ENCODE measurements around the gene CAPN1. TPM values are rescaled to one million over a fixed set of nuclear protein-coding genes. Genes with fewer than 3 reads are reported as not detected.

Gene CAPN1
- total and polyA plus RNA-seq, 2 of the 13 experiments (the other 11 are each of a cell fraction or from before 2014, with no cell fraction given) = 57.3 to 82.6 TPM

DNA sequence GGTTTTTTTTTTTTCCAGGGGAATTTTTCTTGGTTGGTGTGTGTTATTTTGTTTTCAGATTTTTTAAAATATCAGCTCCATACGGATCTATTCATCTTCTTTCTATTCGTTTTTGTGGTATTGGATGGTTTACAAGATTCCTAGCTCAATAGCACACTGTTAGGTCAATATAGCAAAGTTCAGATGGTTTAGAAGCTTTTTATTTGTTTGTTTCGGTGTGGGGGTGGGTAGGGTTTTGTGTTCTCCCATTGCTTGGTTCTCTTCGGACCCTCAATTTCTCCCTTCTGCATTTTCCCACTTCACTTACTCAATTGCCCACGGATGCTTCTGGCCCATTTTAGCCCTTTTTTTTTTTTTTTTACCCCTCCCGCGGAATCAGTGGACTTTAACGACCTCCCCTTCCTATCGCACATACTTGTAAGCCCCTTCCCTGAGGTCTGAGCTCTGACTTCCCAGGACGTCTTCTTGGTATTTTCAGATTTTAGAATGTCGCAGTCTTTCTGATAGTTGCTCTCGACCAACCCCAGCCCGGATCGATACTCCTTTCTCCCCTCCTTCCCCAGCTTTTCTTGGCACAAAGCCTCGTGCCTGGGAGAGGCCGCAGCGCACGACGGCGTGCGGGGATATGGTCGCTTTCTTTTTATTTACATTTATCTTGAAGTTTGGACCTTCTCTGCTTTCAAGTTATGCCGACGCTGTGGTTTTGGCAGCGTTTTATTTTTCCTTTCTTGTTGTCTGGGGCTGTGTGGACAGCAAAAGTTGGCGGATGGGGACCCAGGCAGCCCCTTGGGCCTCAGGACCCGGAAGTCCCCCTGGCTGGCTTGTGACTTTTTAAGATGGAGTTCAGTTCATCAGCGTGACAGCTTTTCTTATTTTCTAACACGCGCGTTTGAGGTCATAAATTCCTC lies 16.1 kb upstream of the CAPN1 start (continued):
- TF ChIP-seq, protein P1, sequence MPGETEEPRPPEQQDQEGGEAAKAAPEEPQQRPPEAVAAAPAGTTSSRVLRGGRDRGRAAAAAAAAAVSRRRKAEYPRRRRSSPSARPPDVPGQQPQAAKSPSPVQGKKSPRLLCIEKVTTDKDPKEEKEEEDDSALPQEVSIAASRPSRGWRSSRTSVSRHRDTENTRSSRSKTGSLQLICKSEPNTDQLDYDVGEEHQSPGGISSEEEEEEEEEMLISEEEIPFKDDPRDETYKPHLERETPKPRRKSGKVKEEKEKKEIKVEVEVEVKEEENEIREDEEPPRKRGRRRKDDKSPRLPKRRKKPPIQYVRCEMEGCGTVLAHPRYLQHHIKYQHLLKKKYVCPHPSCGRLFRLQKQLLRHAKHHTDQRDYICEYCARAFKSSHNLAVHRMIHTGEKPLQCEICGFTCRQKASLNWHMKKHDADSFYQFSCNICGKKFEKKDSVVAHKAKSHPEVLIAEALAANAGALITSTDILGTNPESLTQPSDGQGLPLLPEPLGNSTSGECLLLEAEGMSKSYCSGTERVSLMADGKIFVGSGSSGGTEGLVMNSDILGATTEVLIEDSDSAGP (CRISPR knock-in tag; IDR thresholded peaks at IDR 0.05; ENCODE audit: borderline replicate concordance) = no peak
- TF ChIP-seq ESRRA (CRISPR knock-in tag; IDR thresholded peaks at IDR 0.05; ENCODE audit: low read depth) (no peak), RFX1 (IDR thresholded peaks at IDR 0.05) (no peak), YY1 (IDR thresholded peaks at IDR 0.05; ENCODE audit: insufficient read depth, insufficient replicate concordance, low read depth, low read length) (peak; percentile 78), KAT8 (CRISPR knock-in tag; IDR thresholded peaks at IDR 0.05) (peak; percentile 63; the same call in 1 of the 2 replicates), SOX6 (IDR thresholded peaks at IDR 0.05) (no peak), SOX6 (CRISPR knock-in tag; IDR thresholded peaks at IDR 0.05) (peak; percentile 88), KDM2A (CRISPR knock-in tag; IDR thresholded peaks at IDR 0.05; ENCODE audit: borderline replicate concordance, low read depth) (peak; percentile 72; the same call in 1 of the 2 replicates), ZNF558 (CRISPR knock-in tag; IDR thresholded peaks at IDR 0.05; ENCODE audit: borderline replicate concordance) (no peak), ZNF652 (CRISPR knock-in tag; IDR thresholded peaks at IDR 0.05; ENCODE audit: borderline replicate concordance, low read depth) (no peak), ATF5 (CRISPR knock-in tag; IDR thresholded peaks at IDR 0.05; ENCODE audit: low read depth) (no peak), ZNF629 (CRISPR knock-in tag; conservative IDR thresholded peaks at IDR 0.05) (no peak), RFXANK (CRISPR knock-in tag; IDR thresholded peaks at IDR 0.05) (no peak), FOXA3 (CRISPR knock-in tag; IDR thresholded peaks at IDR 0.05) (peak; percentile 71; the same call in 1 of the 2 replicates), ELF1 (CRISPR knock-in tag; IDR thresholded peaks at IDR 0.05) (peak; percentile 95), ZMYM4 (CRISPR knock-in tag; IDR thresholded peaks at IDR 0.05) (0 out of 2 replicates have a peak, but pooled peaks have one; percentile 40), GPN1 (CRISPR knock-in tag; IDR thresholded peaks at IDR 0.05; ENCODE audit: borderline replicate concordance) (no peak), TP53 (CRISPR knock-in tag; conservative IDR thresholded peaks at IDR 0.05) (no peak), ZNF670 (CRISPR knock-in tag; IDR thresholded peaks at IDR 0.05; ENCODE audit: borderline replicate concordance) (no peak), AHR (CRISPR knock-in tag; IDR thresholded peaks at IDR 0.05) (no peak), ZNF292 (CRISPR knock-in tag; IDR thresholded peaks at IDR 0.05; ENCODE audit: borderline replicate concordance, low read depth) (0 out of 2 replicates have a peak, but pooled peaks have one; percentile 9)
- TF ChIP-seq, protein P2, sequence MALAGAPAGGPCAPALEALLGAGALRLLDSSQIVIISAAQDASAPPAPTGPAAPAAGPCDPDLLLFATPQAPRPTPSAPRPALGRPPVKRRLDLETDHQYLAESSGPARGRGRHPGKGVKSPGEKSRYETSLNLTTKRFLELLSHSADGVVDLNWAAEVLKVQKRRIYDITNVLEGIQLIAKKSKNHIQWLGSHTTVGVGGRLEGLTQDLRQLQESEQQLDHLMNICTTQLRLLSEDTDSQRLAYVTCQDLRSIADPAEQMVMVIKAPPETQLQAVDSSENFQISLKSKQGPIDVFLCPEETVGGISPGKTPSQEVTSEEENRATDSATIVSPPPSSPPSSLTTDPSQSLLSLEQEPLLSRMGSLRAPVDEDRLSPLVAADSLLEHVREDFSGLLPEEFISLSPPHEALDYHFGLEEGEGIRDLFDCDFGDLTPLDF (CRISPR knock-in tag; IDR thresholded peaks at IDR 0.05) = no peak
- TF ChIP-seq, protein P3, sequence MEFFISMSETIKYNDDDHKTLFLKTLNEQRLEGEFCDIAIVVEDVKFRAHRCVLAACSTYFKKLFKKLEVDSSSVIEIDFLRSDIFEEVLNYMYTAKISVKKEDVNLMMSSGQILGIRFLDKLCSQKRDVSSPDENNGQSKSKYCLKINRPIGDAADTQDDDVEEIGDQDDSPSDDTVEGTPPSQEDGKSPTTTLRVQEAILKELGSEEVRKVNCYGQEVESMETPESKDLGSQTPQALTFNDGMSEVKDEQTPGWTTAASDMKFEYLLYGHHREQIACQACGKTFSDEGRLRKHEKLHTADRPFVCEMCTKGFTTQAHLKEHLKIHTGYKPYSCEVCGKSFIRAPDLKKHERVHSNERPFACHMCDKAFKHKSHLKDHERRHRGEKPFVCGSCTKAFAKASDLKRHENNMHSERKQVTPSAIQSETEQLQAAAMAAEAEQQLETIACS (CRISPR knock-in tag; IDR thresholded peaks at IDR 0.05) = no peak
